HT1080 (cell line): ENCODE results near the gene ADD2. TPM values are rescaled to one million over a fixed set of nuclear protein-coding genes. Genes with fewer than 3 reads are reported as not detected.

Experiments used
- DNase-seq: peaks from one replicate; pipeline ENCODE4 v3.0.0-alpha.2; 2015; ENCODE audit warnings: low read depth
- total RNA-seq: library from RNA; depleted of rRNA; stranded (reverse); fragments of >200 nt; shearing (Covaris generic); gene quantifications from 2 replicates; pipeline ENCODE4 v1.2.3, GENCODE V29; 2014

ADD2 gene
- total RNA-seq, 1 experiment from 2014 or later, result 79.9 TPM

GRCh38 chr2:70676301-70677035, 91.5 kb downstream of the ADD2 start:
- DNase-seq, result no peak

DNA sequence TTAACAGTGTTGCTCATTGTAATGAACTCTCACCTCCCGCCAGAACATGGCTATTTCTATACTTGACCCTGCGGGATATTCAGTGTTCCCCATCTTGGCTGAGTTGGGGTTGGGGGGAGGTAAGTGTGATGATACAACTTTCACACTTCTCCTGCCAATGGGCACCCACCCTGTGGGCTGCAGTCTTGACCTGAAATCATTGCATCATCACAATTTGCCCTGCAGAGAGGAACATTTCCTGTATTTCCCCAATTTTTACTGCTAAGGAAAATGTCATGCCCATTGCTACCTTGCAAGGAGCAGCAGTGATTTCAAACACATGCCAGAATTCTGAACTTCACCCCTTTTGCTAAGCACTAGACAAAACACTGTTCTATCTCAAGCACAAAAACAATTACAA, 92.1 kb downstream of the ADD2 start:
- DNase-seq, result no peak

GRCh38 chr2:70674636-70675430, 93.2 kb downstream of the ADD2 start:
- no peak for DNase-seq

DNA sequence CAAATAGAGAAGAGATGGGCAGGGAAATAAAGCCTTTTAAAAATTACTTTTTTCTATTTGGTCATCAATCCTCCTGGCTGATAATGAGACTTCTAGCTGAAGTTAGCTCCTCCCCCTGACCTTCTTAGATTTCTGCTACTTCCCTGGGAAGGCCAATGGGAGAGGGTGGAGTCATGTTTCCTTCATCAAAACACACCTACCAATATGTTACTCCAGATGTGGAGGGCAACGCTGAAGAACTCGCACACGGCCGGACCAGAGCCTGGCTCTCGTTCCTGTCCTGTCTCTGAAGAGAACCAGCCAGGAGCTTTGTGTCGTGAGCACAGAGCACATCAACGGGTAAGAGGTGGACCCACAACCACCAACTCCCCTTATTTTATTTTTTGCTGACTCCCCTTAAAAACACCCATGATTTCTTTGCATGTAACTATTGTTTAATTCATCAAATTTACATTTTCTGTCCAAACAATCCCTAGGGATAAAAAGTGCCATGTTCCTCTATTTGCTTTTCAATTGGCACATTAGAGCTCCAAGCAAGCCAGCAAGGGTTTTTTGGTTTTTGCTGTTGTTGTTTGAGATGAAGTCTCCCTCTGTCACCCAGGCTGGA, 94.9 kb downstream of the ADD2 start:
- DNase-seq, result no peak

DNA sequence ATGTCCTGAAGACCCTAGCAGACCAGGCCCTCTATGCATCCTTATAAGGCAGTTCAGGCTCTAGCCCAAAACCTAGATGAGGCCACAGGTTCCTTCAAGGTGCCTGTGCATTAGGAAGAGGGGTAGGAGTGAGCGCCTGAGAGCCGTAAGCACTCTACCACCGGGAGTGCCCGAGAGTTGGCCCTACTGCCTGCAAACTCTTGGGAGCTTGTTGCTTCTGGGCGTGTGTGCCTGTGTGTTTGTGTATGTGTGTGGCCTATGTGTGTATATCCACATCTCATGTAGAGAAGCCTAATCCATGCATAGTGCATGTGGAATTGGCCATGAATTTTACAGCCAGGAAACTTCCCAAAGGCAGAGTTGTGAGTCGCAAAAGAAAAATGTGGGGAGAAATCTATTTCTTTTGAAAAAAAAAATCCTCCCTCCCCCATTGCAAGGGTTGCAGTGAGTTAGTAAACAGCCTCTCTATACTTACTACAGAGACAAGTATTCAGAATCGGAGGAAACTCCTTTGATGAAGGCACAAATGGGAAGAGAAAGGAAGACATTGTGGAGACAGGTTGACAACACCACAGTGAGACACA, 96.8 kb downstream of the ADD2 start:
- DNase-seq, result peak; percentile 65

- DNase-seq, result no peak
Measured at GRCh38 chr2:70670626-70671025, 97.4 kb downstream of the ADD2 start.

DNA sequence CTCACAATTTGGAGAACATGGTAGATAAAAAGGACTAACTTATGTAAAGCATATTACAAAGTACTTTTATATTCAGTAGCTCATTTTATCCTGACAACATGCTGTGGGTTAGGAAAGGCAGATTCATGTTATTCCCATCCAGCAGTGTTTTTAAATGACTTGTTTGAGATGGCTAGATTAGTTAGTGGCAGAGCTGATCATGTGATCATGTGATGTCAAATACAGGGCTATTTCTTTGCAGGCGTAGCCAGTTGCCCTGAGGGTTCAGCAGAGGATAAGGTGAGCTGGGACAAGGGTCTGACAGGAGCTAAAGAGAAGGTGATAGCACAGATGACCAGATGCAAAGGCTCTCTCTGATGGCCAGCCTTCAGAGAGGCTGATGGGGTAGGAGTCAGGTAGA, 97.8 kb downstream of the ADD2 start:
- DNase-seq, result no peak

GRCh38 chr2:70668911-70669310, 99.1 kb downstream of the ADD2 start:
- no peak for DNase-seq

DNA sequence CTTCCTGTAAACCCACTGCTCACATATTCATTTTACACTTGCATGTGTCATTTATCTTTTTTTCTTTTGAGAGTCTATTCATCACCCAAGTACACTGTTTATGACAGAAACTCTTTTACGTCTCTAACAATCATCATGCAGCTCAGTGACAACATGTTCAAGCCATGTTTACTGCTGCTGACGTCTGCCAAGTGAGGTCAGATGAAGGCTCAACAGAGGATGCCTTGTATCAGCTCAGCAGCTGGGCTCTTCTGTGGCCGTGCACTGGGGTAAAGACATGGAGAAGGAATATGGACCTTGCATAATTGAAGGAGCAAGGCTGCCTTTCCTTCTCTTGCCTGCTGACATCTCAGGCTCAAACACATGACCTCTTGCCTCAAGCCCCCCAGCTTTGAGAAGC, 99.6 kb downstream of the ADD2 start:
- no peak for DNase-seq

DNA sequence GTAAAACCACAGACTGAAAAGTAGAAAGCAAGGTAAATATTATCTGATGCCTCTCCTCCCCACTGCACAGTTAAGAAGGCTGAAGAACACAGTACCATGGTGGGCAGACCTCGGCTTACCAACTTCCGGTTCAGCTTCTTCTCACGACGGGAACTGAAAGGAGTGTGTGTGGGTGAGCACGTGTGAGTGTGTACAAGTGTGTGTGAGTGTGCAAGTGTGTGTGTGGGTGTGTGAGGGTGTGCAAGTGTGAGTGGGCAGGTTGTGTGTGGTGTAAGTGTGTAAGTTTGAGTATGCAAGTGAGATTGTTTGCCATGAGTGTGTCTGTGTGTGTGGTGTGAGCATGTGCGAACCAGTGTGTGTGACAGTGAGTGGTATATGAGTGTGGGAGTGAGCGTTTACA, 103.5 kb downstream of the ADD2 start:
- no peak for DNase-seq

- DNase-seq, result no peak
Measured at GRCh38 chr2:70663411-70663810, 104.6 kb downstream of the ADD2 start.

DNA sequence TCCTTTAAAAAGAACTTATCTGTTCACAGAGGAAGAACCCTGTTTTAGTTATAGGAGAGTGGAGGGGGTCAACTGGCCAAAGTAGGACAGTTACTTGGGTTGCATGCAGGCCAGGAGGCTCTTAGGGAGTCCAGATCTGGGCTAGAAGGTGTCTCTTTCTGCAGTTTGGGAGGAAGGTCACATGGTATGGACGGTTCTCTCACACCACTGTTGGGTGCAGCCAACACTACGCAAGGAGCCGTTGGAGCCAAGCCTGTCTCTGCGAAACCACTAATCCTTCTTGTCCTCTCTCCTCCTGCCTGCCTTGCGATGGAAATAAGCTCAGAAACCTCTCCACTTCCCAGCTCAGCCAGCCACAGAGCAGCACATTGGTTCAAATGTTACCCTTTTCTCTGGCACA, 108.4 kb downstream of the ADD2 start:
- DNase-seq, result no peak

- DNase-seq, result no peak
Measured at GRCh38 chr2:70658476-70658875, 109.5 kb downstream of the ADD2 start.

GRCh38 chr2:70657246-70657645, 110.8 kb downstream of the ADD2 start:
- DNase-seq, result no peak

GRCh38 chr2:70656421-70657010, 111.5 kb downstream of the ADD2 start:
- no peak for DNase-seq

DNA sequence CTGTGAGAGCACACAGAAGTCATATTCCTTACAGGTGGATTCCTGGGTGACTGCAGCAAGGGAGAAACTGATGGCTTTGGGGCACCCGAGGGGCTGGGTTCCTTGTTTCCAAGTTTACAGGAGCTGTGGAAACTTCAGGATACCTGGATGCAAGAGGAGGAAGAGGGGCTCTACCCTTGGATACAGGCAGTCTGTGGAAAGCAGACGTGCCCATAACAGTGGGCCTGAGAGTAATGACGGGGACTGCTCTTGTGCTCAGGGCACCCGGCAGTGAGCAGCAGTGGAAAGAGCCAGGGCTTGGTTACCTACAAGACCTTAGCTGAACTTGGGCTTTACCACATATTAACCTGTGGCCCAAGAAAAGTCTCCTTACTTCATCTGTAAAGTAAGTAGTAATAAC, 112.2 kb downstream of the ADD2 start:
- DNase-seq, result no peak

GRCh38 chr2:70655211-70655610, 112.8 kb downstream of the ADD2 start:
- peak; percentile 56 for DNase-seq

- no peak for DNase-seq
Measured at GRCh38 chr2:70651727-70652126, 116.3 kb downstream of the ADD2 start.

- no peak for DNase-seq
Measured at GRCh38 chr2:70651014-70651413, 117.0 kb downstream of the ADD2 start.

DNA sequence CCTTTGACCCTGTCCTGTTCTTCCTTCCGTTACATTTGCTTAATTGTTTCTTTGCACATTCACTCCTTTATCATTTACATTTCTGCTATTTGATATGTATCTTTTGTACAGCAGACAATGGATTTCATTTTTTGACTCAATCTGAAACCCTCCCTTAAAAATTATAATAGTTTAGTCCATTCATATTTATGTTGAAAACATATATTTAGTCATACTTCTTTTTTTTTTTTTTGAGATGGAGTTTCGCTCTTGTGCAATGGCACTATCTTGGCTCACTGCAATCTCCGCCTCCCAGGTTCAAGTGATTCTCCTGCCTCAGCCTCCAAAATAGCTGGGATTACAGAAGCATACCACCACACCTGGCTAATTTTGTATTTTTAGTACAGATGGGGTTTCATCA, 119.0 kb downstream of the ADD2 start:
- DNase-seq, result no peak

- DNase-seq, result peak; percentile 75
Measured at GRCh38 chr2:70647873-70648481, 120.0 kb downstream of the ADD2 start.
